ENCODE measurements around the gene MRPL48.

- TF ChIP-seq, protein P1, sequence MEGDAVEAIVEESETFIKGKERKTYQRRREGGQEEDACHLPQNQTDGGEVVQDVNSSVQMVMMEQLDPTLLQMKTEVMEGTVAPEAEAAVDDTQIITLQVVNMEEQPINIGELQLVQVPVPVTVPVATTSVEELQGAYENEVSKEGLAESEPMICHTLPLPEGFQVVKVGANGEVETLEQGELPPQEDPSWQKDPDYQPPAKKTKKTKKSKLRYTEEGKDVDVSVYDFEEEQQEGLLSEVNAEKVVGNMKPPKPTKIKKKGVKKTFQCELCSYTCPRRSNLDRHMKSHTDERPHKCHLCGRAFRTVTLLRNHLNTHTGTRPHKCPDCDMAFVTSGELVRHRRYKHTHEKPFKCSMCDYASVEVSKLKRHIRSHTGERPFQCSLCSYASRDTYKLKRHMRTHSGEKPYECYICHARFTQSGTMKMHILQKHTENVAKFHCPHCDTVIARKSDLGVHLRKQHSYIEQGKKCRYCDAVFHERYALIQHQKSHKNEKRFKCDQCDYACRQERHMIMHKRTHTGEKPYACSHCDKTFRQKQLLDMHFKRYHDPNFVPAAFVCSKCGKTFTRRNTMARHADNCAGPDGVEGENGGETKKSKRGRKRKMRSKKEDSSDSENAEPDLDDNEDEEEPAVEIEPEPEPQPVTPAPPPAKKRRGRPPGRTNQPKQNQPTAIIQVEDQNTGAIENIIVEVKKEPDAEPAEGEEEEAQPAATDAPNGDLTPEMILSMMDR (IDR thresholded peaks at IDR 0.05), result no peak
- no peak for TF ChIP-seq EZH2 (IDR thresholded peaks at IDR 0.05; ENCODE audit: borderline replicate concordance, insufficient read depth, low read depth, low read length, poor library complexity, severe bottlenecking)
Measured at GRCh38 chr11:73872749-73873357, 85.2 kb downstream of the MRPL48 start.
